HG02884 (cell line): ENCODE data around the gene BORCS6.
A peak's percentile ranks its signal among the peaks of the same experiment; 100 is the strongest.
"Not testable (repeated sequence)": the region's sequence is repeated elsewhere in the genome, so short reads cannot be mapped to it uniquely, and the experiment has no call there.

Source experiments
- ATAC-seq: cut with Tn5 transposase; IDR thresholded peaks from one replicate; pipeline ENCODE4 v1.9.1; 2021; ENCODE audit warnings: mild to moderate bottlenecking, moderate library complexity; ENCODE audit not compliant: unreplicated experiment

BORCS6 gene

DNA sequence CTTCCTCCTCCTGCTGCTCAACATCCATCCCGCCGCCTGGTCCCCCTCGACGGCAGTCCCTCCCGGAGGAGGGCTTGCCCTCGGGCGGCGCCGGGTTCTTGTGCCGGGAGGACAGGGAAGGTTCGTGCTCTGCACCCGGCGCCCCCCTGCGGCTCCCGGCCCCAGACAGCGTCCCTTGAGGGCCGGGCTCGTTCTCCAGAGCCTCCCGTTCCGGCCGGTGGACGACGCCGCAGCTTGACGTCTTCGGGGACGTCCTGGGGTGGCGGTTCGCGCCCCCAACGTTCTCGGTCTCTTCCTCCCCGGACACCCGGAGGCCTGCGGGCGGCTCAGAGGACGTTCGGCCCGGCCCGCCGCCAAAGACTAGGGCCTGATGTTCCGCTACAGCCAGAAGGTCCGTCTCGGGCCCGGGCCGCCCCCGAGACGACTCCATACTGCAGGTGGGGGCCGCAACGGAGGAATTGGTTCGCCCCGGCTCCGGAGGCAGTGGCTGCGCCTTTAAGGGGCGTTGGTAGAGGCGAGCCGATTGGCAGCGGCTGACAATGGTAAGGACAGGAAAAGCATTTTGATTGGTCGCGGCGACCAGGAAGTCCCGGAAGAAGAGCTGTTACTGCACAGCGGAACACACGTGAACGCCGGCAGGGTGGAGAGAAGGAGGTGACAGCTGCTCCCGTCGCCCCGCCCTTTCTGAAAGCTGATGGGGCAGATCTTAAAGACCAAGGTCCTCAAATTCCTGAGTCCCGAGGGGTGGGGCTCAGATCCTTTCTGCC lies at the start of gene BORCS6:
BORCS6 (minus strand) TSS at position 470 of the 767 bp plus-strand sequence; CDS start at position 430, 40 bp downstream.
- no peak for ATAC-seq

DNA sequence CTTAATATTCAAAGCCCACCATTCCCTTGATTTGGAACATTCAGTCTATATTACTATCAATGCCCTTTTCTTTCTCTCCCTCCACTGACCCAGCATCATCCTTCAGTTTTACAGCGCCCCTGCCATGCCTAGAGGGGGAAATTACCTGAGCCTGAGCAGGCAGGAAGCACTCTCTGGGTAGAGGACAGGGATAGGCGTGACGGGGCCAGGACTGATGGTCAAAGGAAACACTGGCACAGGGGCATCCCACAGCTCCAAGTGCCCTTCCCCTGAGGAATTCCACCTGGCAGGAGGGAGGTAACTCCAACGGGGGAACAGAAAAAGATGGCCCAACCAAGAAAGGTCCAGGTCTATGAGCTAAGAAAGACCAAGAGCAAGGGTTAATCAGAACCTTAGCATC lies 47.9 kb upstream of the BORCS6 start:
- ATAC-seq, result no peak

DNA sequence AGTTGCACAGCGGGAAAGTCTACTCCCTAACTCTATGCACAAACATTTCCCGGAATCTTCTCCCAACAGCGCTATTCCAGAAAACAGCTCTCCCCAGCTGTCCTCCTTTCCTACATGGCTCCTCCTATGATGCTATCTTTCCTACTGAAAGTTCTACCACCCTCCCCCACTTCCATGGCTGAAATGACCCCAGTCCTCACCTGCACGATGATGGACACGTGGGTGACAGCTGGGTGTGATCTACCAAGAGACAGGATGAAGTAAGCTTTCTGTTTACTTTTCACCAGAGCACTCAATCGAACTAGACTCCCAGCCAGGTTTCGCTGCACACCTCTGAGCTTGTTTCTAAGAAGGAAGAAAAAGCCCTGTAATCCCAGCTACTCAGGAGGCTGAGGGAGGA lies 47.2 kb upstream of the BORCS6 start:
- ATAC-seq, result no peak

DNA sequence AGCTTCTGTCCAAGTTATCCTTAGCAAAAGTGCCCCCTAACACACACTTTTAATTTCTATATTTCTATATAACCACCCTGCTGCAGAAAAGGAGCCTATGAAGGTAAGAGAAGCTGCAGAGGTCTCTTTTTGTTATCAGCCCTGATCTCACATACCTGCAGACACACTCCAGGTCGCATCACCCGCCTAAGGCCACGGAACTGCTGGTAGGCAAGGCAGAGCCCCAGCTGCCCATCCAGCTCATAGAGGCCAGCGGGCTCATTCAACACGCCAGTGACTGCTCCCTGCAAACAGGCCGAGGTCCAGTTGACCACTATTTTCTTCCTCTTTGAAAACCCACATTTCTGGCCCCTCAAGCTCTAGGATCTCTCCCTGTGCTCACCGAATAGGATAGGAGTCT lies 45.7 kb upstream of the BORCS6 start:
- no peak for ATAC-seq

DNA sequence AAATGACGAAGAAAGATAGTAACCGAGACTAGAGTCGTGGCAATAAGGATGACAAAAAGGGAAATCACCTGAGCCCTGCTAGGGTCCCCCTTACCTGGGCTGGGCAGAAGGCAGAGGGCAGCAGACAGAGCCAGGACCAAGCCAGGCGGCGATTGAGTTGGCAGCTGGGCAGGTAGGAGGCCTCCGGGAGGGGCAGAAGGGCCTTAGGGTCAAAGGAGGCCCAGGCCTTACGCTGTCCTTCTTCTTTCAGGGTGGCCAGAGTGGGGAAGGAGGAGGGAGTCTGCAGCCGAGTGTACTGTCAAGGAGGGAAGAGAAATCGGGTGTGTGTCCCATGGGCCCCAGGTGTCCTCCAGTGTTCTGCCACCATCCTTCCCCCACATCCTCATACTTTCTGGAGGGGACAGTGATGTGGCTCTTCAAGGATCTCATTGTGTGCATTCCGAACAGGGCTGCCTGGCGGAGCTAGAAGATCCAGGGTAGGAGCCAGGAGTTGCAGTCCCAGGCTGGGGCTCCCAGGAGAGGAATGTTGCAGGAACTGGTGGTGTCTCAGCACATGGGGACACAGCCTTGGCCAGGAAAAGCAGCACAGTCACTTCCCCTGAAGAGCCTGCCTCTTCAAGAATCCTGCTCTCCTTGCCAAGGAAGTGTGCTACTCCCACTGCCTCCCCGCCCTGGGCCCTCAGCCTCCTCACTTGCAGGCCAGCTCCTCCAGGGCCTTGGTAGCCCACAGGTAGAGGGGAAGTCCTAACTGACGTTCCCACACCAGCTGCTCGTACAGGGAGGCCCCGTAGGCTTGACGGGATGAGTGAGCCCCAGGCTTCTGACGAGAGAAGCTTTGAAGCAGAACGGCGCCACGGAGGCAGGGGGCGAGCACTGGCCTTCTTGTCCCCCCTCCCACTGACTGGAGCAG lies 44.6 kb upstream of the BORCS6 start:
- ATAC-seq, result no peak

DNA sequence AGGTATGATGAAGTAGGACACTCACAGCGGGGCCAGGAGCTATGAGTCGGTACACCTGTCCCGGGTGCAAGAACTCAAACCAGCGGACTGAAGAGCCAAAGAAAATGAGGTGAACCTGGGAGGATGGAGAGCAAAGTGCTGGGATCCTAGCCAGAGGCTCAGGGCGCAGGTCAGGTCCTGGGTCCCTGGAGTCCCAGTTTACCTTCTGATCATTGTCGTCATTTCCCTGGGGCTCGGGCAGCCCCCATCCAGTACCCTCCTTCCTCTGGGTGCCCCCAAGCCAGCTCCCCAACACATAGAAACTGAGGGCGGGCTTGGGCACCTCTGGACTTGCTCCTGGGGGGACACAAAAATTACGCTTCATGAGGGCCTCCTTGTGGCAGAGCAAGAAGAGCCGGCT lies 41.7 kb upstream of the BORCS6 start:
- no peak for ATAC-seq

DNA sequence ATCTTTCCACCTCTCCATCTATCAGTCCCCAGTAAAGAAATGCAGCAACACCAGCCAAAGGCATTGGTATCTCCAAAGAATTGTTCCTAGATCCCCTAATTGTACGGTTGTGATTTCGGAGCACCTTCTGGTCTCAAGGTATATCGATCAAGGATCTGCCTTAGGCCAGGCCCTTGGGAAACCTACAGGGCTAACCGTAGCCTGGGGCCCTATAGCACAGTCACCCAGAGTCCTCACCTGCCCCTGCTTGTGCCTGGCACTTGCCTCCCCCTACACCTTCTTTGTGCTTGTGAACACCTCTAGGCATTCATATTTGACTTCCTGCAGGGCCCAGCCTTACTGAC lies 37.2 kb upstream of the BORCS6 start:
- no peak for ATAC-seq

DNA sequence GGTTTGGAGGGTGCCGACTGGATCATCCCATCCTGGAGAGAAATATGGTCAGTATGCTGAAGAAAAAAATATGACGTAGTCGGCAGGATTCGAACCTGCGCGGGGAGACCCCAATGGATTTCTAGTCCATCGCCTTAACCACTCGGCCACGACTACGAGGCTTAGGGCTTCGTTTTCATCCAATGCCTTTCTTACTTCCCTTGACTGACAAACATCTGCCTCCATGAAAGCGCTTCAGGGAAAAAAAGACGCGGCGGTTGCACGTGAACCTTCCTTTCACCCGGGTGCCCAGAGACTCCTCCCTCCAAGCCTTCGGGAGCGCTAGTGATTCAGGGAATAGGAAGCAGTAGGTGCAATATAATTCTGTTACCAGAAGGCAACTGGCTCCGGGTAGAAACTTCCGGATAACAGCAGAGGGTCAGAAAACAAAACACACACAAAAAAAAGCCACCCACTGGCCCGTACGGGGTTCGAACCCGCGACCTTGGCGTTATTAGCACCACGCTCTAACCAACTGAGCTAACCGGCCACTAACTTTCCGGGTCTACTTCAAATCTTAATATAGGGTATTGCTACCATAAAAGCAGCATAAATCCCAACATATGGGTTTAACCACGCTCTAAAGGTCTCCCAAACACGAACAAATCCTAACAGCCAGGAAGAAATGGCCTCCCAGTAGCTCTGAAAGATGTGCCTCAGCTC lies 36.7 kb upstream of the BORCS6 start:
- no peak for ATAC-seq

DNA sequence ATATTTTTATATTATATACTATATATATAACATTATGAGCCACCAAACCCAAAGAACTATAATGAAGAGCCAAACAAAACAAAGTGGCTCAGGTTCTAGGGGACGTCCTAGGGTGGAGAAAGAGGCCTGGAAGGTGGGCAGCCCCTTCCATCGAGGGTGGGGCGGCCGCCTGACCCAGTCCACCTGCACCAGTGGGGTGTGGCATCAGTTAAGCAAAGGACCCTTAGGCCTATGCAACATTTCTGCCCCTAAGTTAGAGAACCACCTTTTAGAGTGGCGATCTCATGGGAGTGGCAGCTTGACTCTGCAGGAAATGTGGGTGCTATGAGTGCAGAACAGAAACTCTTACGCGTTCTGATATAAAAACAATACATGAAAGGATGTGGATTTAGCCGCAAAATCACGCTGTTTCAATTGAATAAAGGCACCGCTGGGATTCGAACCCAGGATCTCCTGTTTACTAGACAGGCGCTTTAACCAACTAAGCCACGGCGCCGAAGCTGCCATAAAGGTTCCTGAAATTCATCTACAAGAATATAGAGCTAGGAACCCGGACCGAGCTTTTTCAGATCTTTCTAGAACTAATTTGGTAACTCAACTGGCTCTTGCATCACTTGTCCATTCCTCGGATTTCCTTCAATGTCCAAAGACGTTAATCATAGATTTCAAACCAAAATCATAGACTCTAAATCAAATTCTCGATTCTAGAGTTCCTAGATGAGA lies 36.0 kb upstream of the BORCS6 start:
- ATAC-seq, result no peak

DNA sequence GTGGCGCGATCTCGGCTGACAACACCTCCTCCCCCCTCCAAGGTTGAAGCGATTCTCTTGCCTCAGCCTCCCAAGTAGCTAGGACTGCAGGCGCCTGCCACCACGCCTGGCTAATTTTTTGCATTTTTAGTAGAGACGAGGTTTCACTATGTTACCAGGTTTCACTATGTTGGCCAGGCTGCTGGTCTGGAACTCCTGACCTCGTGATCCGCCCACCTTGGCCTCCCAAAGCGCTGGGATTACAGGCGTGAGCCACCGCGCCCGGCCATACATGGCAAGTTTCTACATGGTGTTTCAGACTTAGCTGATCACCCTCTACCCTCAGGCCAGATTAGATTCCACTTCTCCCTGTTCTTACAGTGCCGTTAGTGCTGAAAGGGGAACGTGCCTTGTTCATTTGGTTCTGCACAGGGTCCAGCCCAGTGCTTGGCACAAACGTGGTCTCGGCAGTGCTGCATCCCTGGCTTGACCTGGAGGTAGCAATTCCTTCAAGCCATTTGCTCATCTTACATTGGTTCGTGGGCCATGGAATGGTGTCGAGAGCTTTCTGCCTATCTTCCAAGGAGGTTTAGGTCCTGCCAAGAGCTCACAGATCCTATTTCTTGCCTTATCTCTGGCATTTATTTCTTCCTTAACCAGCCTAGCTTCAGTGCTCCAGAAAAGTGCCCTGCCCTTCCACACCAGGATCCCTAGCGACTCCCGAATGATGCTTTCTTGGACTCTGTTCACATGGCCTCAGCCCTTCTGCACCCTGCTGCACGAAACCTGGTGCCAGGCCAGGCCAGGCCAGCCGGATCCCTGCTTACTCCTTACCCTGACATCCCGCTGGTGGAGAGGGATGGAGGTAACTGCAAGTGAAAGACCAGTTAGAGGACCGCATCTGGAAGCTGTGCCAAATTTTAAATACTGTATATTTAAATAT lies 35.2 kb upstream of the BORCS6 start:
- ATAC-seq, result no peak

DNA sequence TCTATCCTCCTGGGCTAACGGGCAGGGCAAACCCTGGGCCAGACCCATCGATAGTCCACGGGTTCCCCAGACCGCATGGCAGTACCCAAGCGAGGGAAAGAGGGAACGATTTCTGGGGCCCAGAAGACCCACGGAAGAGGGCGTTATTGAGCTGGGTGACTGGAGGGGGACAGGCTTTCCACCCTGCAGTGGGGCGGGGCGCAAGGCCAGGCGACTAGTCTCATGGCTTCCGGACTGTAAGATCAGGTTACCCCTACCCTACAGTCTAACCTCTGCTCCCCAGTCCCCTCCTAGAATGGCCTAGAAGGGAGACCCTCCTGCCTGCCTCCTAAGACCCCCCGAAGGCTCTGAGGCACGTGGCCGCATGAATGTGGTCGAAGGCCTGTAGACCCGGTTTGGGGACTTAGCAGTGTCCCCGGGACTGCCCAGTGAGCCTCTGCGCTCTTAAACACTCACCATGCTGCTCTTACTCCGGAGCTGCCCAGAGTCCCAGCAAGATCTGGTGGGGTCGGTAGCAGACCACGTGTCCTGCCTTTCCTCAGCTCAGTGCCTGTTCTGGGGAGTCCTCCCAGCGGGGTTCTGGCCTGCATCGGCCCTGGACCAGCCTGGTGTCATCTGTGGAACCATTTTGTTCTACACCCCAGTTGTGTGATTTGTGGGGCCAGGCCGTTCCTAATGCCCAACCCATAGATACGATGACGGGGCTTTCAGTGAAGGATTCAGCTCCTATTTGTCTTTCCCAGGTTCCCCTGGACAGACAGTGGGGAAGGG lies 33.6 kb upstream of the BORCS6 start:
- ATAC-seq, result no peak

DNA sequence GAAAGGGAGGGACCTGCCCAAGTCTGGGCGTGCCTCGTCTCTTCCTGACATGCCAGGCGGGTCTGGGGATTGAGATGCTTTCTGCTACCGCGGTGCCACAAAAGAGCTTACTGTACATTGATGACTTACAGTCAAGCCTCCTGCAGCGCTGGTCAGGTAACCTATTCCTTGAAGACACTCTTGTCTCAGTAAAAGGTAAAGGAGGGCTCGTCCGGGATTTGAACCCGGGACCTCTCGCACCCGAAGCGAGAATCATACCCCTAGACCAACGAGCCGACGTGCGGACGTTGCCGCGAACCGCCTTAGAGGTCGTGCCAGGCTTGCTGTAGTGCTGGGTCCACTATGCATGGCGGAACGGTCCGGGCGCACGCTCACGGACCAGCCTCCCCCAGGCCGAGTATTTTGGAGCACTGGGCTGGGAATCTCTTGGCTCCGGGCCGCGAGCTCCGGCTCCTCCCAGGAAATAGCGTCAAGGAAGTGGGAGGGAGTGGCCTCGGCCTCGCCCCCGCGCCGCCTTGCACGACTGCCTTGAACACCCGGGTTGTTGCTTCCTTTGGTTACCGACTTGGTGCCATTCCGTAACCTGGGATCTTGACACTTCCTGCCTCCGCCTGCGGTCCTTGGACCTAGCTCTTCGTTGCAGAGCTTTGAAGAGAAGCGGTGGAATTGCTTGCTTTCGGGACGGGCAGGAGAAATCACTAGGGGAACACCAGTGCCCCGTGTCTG lies 32.8 kb upstream of the BORCS6 start:
- ATAC-seq, result peak; percentile 24

DNA sequence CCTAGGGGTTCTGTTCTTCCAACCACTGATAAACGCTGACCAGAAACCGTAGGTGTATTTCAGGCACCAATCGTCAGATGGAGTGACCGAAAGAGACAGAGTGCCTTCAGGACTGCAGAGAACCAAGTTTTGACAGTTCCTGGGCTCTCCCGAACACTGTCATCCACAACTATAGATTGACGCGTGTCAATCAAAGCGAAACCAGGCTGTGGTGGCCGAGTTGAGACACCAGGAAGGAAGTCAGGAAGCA lies 32.3 kb upstream of the BORCS6 start:
- peak; percentile 35 for ATAC-seq

DNA sequence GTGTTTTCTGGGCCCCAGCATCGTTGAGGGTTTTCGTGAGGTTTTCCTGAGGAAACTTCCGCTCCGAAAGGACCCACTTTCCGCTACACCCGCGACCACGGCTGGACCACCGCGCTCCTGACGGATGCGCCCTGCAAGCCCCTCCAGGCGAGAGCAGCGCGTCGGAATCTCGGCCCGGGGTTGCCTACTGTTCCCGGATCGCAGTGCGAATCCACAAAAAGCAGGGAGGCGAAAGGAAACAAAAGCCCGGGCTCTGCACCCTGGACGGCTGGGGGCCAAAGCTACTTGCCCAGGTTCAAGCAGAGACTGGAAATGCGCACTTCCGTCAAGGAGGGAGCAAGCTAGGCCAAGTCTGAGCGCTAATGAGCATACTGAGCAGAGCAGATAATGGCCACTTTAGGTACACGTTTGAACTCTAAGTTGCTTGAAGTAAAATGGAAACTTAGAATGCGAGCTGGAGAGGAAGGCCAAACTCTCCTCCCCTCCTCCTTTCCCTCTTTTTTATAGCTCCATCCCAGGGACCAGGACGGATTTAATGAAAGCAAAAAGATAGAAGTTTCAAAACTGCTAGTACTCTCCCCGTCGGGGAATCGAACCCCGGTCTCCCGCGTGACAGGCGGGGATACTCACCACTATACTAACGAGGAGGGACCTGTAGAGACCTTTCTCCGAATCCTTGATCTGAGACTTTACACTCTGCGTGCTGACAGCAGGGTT lies 31.8 kb upstream of the BORCS6 start:
- ATAC-seq, result peak; percentile 28

DNA sequence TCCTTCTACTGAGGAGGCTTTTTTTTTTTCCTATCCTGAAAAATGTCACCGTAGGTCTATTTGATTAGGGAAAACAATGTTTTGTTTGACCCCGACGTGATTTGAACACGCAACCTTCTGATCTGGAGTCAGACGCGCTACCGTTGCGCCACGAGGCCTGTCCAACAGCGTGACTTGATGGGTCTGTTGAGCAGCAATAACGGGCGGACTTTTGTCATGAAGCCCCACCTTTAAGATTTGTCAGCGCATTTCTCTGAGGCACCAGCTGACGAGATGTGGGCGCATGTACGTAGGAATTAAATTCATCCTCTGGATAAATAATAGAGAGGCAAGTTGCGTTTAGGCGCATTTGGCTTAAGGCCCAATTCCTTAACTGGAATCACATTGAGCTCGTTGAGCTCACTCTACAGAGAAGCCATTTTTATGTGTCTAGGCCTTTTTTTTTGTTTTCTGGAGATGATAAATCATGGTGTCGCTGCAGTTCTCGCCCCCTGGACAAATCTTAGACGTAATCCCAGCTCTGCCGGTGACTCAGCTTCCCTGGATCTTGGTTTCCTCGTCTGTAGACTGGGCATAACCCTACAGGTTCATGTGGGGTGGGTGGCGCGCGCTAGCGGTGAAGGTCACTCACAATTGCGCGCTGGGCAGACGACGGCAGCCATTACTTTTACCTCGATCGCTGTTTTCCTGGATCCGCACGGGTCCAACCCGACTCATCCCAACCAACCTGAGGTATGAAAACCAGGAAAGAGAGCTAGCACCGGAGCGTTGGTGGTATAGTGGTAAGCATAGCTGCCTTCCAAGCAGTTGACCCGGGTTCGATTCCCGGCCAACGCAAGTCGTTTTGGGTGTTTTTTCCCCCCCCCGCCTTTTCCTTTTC lies 31.0 kb upstream of the BORCS6 start:
- no peak for ATAC-seq

DNA sequence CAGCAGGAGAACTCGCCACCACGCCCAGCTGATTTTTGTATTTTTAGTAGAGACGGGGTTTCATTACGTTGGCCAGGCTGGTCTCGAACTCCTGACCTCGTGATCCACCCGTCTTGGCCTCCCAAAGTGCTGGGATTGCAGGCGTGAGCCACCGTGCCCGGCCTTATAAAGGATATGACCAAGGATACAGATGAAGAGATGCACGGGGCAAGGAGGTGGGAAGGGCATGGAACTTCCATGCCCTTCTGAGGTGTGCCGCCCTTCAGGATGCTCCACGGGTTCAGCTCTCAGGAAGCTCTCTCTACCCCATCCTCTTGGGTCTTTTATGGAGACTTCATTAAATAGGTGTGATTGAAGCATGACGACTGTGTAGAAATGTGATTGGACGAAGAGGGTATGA lies 24.0 kb upstream of the BORCS6 start:
- ATAC-seq, result not testable (repeated sequence)
